Osteocyte (in vitro differentiated cells): Measurements from ENCODE around the gene PARP15. TPM values are rescaled to one million over a fixed set of nuclear protein-coding genes. Genes with fewer than 3 reads are reported as not detected.

Experiments used
- DNase-seq: peaks from one replicate; pipeline ENCODE4 v3.0.0; 2021; ENCODE audit warnings: mixed read lengths; ENCODE audit not compliant: unreplicated experiment; ENCODE audit errors: extremely low spot score
- H3K27ac Mint-ChIP-seq: one replicate; pipeline ENCODE4 v1.8.0; 2021; ENCODE audit warnings: mild to moderate bottlenecking, mixed read lengths; ENCODE audit not compliant: unreplicated experiment
- H3K27me3 Mint-ChIP-seq: one replicate; pipeline ENCODE4 v1.8.0; 2021; ENCODE audit warnings: mixed read lengths; ENCODE audit not compliant: unreplicated experiment
- H3K36me3 Mint-ChIP-seq: one replicate; pipeline ENCODE4 v1.8.0; 2021; ENCODE audit warnings: mixed read lengths; ENCODE audit not compliant: unreplicated experiment
- H3K4me1 Mint-ChIP-seq: one replicate; pipeline ENCODE4 v1.8.0; 2021; ENCODE audit warnings: mixed read lengths; ENCODE audit not compliant: unreplicated experiment
- H3K4me3 Mint-ChIP-seq: one replicate; pipeline ENCODE4 v1.8.0; 2021; ENCODE audit warnings: mild to moderate bottlenecking, moderate library complexity, mixed read lengths; ENCODE audit not compliant: unreplicated experiment
- H3K9me3 Mint-ChIP-seq: one replicate; pipeline ENCODE4 v1.8.0; 2021; ENCODE audit warnings: mixed read lengths; ENCODE audit not compliant: unreplicated experiment
- CTCF ChIP-seq: fragments of 200-600 bp; sonication (generic); IDR thresholded peaks from 2 replicates; pipeline ENCODE4 v1.5.0; 2021; ENCODE audit warnings: antibody characterized with exemption, mild to moderate bottlenecking, moderate library complexity
- total RNA-seq: library from RNA; stranded (reverse); gene quantifications from 2 replicates; pipeline ENCODE4 v1.2.1, GENCODE V29; 2021

The PARP15 gene
- total RNA-seq, 1 donor from 2014 or later: 0.08 TPM

- H3K4me1 Mint-ChIP-seq: no peaks in the 10 kb centered on the region
- peaks cover 63% of the 10 kb centered on the region for H3K36me3 Mint-ChIP-seq
- no peak for DNase-seq
- no peak overlapping the region for H3K27ac Mint-ChIP-seq
- TF ChIP-seq CTCF: no peak
- no peaks in the 10 kb centered on the region for H3K9me3 Mint-ChIP-seq
- H3K27me3 Mint-ChIP-seq: no peaks in the 10 kb centered on the region
- H3K4me3 Mint-ChIP-seq: no peak overlapping the region
Measured at GRCh38 chr3:122548619-122549018, 28.8 kb upstream of the PARP15 start.

GRCh38 chr3:122553171-122553570 lies 24.3 kb upstream of the PARP15 start:
- H3K36me3 Mint-ChIP-seq: peaks cover 59% of the 10 kb centered on the region

GRCh38 chr3:122555275-122556071 lies 22.0 kb upstream of the PARP15 start:
- TF ChIP-seq CTCF: no peak
- Mint-ChIP-seq H3K27me3 (no peaks in the 10 kb centered on the region), H3K4me3 (no peak overlapping the region), H3K9me3 (no peaks in the 10 kb centered on the region), H3K27ac (no peak overlapping the region), H3K36me3 (peaks cover 51% of the 10 kb centered on the region), H3K4me1 (peaks cover under 1% of the 10 kb centered on the region)
- DNase-seq: no peak

More at GRCh38 chr3:122553171-122553570, 24.3 kb upstream of the PARP15 start:
- no peak for DNase-seq
- no peak for TF ChIP-seq CTCF
- H3K9me3 Mint-ChIP-seq: no peaks in the 10 kb centered on the region
- no peaks in the 10 kb centered on the region for H3K27me3 Mint-ChIP-seq
- H3K4me3 Mint-ChIP-seq: no peak overlapping the region
- no peaks in the 10 kb centered on the region for H3K4me1 Mint-ChIP-seq
- no peak overlapping the region for H3K27ac Mint-ChIP-seq

GRCh38 chr3:122557356-122557755 lies 20.1 kb upstream of the PARP15 start:
- Mint-ChIP-seq H3K9me3 (no peaks in the 10 kb centered on the region), H3K27ac (no peak overlapping the region), H3K27me3 (no peaks in the 10 kb centered on the region), H3K4me1 (peaks cover 2% of the 10 kb centered on the region), H3K36me3 (peaks cover 40% of the 10 kb centered on the region), H3K4me3 (no peak overlapping the region)
- TF ChIP-seq CTCF: no peak
- DNase-seq: no peak

- H3K36me3 Mint-ChIP-seq: peaks cover 30% of the 10 kb centered on the region
- H3K4me3 Mint-ChIP-seq: no peak overlapping the region
- peaks cover 12% of the 10 kb centered on the region for H3K4me1 Mint-ChIP-seq
- no peaks in the 10 kb centered on the region for H3K27me3 Mint-ChIP-seq
- no peaks in the 10 kb centered on the region for H3K9me3 Mint-ChIP-seq
- H3K27ac Mint-ChIP-seq: no peak overlapping the region
- DNase-seq: no peak
- no peak for TF ChIP-seq CTCF
Measured at GRCh38 chr3:122558605-122559004, 18.8 kb upstream of the PARP15 start.
